Right cardiac atrium (tissue), 5 donors: ENCODE data around the gene PRRC2B. TPM values are rescaled to one million over a fixed set of nuclear protein-coding genes. Genes with fewer than 3 reads are reported as not detected.
A peak's percentile ranks its signal among the peaks of the same experiment; 100 is the strongest.

Source experiments
- ATAC-seq, 2 donors: fragments of 200-7000 bp; cut with Tn5 transposase; one replicate each; pipeline versions ENCODE4 v1.8.0 to v1.9.1; 2020; ENCODE audit warnings: moderate library complexity in 2 of 2, mild to moderate bottlenecking in 1 of 2
- DNase-seq, 3 donors: peaks; one replicate each; pipeline ENCODE4 v3.0.0-alpha.2; 2020
- H3K27ac ChIP-seq: one replicate; pipeline ENCODE4 v1.5.1; 2013; ENCODE audit warnings: mild to moderate bottlenecking, low read length, control low read depth, moderate library complexity
- H3K27me3 ChIP-seq: one replicate; pipeline ENCODE4 v1.6.1; 2013; ENCODE audit not compliant: control insufficient read depth, insufficient read depth
- H3K4me1 ChIP-seq: one replicate; pipeline ENCODE4 v1.6.1; 2013; ENCODE audit warnings: low read length; ENCODE audit not compliant: control insufficient read depth, insufficient read depth
- H3K4me3 ChIP-seq: one replicate; pipeline ENCODE4 v1.5.1; 2013; ENCODE audit warnings: low read length, control low read depth
- H3K9me3 ChIP-seq: one replicate; pipeline ENCODE4 v1.6.1; 2013; ENCODE audit warnings: low read length; ENCODE audit not compliant: control insufficient read depth
- WGBS: extraction: QIAGEN DNeasy Blood & Tissue Kit; methylation state at CpG from one replicate; pipeline ENCODE4 v1.1.7; 2013; 5-methylcytosine and 5-hydroxymethylcytosine counted together
- intact Hi-C, 4 donors: fragments of 100-400 bp; cut with DNase I; formaldehyde crosslinking; loops; one replicate each; pipeline versions ENCODE4 v1.11.0 to v1.14.0; 2022 to 2023
- polyA plus RNA-seq: library from polyadenylated mRNA; stranded (reverse); fragments of 200-250 nt; gene quantifications from one replicate; pipeline ENCODE4 v1.2.3, GENCODE V29; 2013
- total RNA-seq, 4 donors: library from RNA; stranded (reverse); fragmentation: NEBNext Ultra II Directional; extraction: Animal tissue kit (Norgen Biotek cat#: 25700); gene quantifications; one replicate each; pipeline ENCODE4 v1.2.1, GENCODE V29; 2021
- donor health status: healthy with polysubstance abuse.
- donor health status: DM: no; HTN: yes; CAD: no.
- donor health status: DM: no; HTN: no; CAD: no.
- donor health status: DM: no; HTN: yes; CAD: no; lungs with severe emphysema.
- donor health status: DM: yes; HTN: yes; CAD: no.

The PRRC2B gene
- total and polyA plus RNA-seq, 5 donors, result 78.1 to 175 (median 141) TPM

GRCh38 chr9:131485728-131486422 is 92.0 kb downstream of the PRRC2B start:
- Histone ChIP-seq H3K4me3 (no peak overlapping the region), H3K9me3 (no peaks in the 10 kb centered on the region), H3K4me1 (peaks cover 4% of the 10 kb centered on the region), H3K27ac (no peak overlapping the region), H3K27me3 (no peaks in the 10 kb centered on the region)
- no peak for ATAC-seq
- WGBS, result 83% methylated on average over 19 of the region's 19 CpGs
- intact Hi-C loops, result no loop called here
- DNase-seq, result peak in 2 of 3 donors; percentile 26 to 39

GRCh38 chr9:131487001-131487400 is 93.1 kb downstream of the PRRC2B start:
- intact Hi-C loops, result no loop called here
- no peaks in the 10 kb centered on the region for H3K9me3 ChIP-seq

GRCh38 chr9:131487621-131488031 is 93.7 kb downstream of the PRRC2B start:
- intact Hi-C loops, result no loop called here

More at GRCh38 chr9:131487001-131487400, 93.1 kb downstream of the PRRC2B start:
- no peaks in the 10 kb centered on the region for H3K27me3 ChIP-seq
- H3K4me3 ChIP-seq, result no peak overlapping the region
- ATAC-seq, result no peak
- 82% methylated on average over 9 of the region's 9 CpGs for WGBS
- peaks cover under 1% of the 10 kb centered on the region for H3K4me1 ChIP-seq
- DNase-seq, result peak in 2 of 3 donors; percentile 24 to 39
- H3K27ac ChIP-seq, result no peak overlapping the region

GRCh38 chr9:131490514-131490913 is 96.6 kb downstream of the PRRC2B start:
- H3K9me3 ChIP-seq, result no peaks in the 10 kb centered on the region
- WGBS, result 62% methylated on average over 8 of the region's 8 CpGs
- H3K4me1 ChIP-seq, result no peaks in the 10 kb centered on the region
- intact Hi-C loops, result no loop called here
- H3K27me3 ChIP-seq, result no peaks in the 10 kb centered on the region
- ATAC-seq, result no peak
- no peak overlapping the region for H3K27ac ChIP-seq
- no peak for DNase-seq
- H3K4me3 ChIP-seq, result no peak overlapping the region

More at GRCh38 chr9:131487621-131488031, 93.7 kb downstream of the PRRC2B start:
- WGBS, result 81% methylated on average over 14 of the region's 14 CpGs
- no peaks in the 10 kb centered on the region for H3K9me3 ChIP-seq
- no peak overlapping the region for H3K4me3 ChIP-seq
- H3K4me1 ChIP-seq, result no peaks in the 10 kb centered on the region
- H3K27ac ChIP-seq, result no peak overlapping the region
- ATAC-seq, result no peak
- H3K27me3 ChIP-seq, result no peaks in the 10 kb centered on the region
- peak in 2 of 3 donors; percentile 29 to 44 for DNase-seq

GRCh38 chr9:131491001-131491710 is 97.3 kb downstream of the PRRC2B start:
- ATAC-seq (no peak), DNase-seq (peak in 1 of 3 donors; percentile 39)
- H3K27ac ChIP-seq, result no peak overlapping the region
- no peak overlapping the region for H3K4me3 ChIP-seq
- no peaks in the 10 kb centered on the region for H3K4me1 ChIP-seq
- 91% methylated on average over 20 of the region's 20 CpGs for WGBS
- intact Hi-C loops, result no loop called here
- no peaks in the 10 kb centered on the region for H3K27me3 ChIP-seq
- no peaks in the 10 kb centered on the region for H3K9me3 ChIP-seq

- no peak for ATAC-seq
These were observed 98.2 kb downstream of the PRRC2B start for GRCh38 chr9:131492070-131492469.

GRCh38 chr9:131494296-131494870 is 100.5 kb downstream of the PRRC2B start:
- H3K27me3 ChIP-seq, result no peaks in the 10 kb centered on the region
- ATAC-seq, result no peak
- intact Hi-C loops, result no loop called here
- 91% methylated on average over 22 of the region's 22 CpGs for WGBS
- peak in 2 of 3 donors; percentile 28 to 53 for DNase-seq
- no peak overlapping the region for H3K4me3 ChIP-seq
- H3K27ac ChIP-seq, result no peak overlapping the region
- no peaks in the 10 kb centered on the region for H3K4me1 ChIP-seq
- no peaks in the 10 kb centered on the region for H3K9me3 ChIP-seq

More at GRCh38 chr9:131492070-131492469, 98.2 kb downstream of the PRRC2B start:
- no peak overlapping the region for H3K4me3 ChIP-seq
- no peak for DNase-seq
- H3K27ac ChIP-seq, result no peak overlapping the region
- 89% methylated on average over 6 of the region's 6 CpGs for WGBS
- H3K9me3 ChIP-seq, result no peaks in the 10 kb centered on the region
- H3K4me1 ChIP-seq, result no peaks in the 10 kb centered on the region
- intact Hi-C loops, result no loop called here
- no peaks in the 10 kb centered on the region for H3K27me3 ChIP-seq

- Histone ChIP-seq H3K9me3 (no peaks in the 10 kb centered on the region), H3K27ac (no peak overlapping the region), H3K27me3 (no peaks in the 10 kb centered on the region), H3K4me3 (no peak overlapping the region), H3K4me1 (no peaks in the 10 kb centered on the region)
- peak in 1 of 2 donors; percentile 8 for ATAC-seq
- DNase-seq, result peak in 1 of 3 donors; percentile 57
- 86% methylated on average over 22 of the region's 22 CpGs for WGBS
- intact Hi-C loops, result no loop called here
These were observed 101.9 kb downstream of the PRRC2B start for GRCh38 chr9:131495785-131496184.

GRCh38 chr9:131496844-131497405 is 103.0 kb downstream of the PRRC2B start:
- DNase-seq (peak in 1 of 3 donors; percentile 20), ATAC-seq (no peak)
- Histone ChIP-seq H3K4me3 (no peak overlapping the region), H3K27ac (no peak overlapping the region), H3K9me3 (no peaks in the 10 kb centered on the region), H3K27me3 (no peaks in the 10 kb centered on the region), H3K4me1 (peaks cover 1% of the 10 kb centered on the region)
- intact Hi-C loops, result no loop called here
- 76% methylated on average over 10 of the region's 10 CpGs for WGBS

- Histone ChIP-seq H3K27me3 (no peaks in the 10 kb centered on the region), H3K27ac (no peak overlapping the region), H3K4me3 (no peak overlapping the region), H3K9me3 (no peaks in the 10 kb centered on the region), H3K4me1 (peaks cover 3% of the 10 kb centered on the region)
- 72% methylated on average over 7 of the region's 7 CpGs for WGBS
- intact Hi-C loops, result no loop called here
- DNase-seq (peak in 1 of 3 donors; percentile 18), ATAC-seq (no peak)
These were observed 105.4 kb downstream of the PRRC2B start for GRCh38 chr9:131499254-131499767.
